HCT116 (cell line): ENCODE measurements around the gene ABTB2. TPM values are rescaled to one million over a fixed set of nuclear protein-coding genes. Genes with fewer than 3 reads are reported as not detected.

ENCODE experiments used
- ATAC-seq: fragments of 200-7000 bp; cut with Tn5 transposase; 2 replicates; pipeline ENCODE4 v1.9.1; 2020; ENCODE audit warnings: mild to moderate bottlenecking, moderate library complexity
- BruUV-seq: library from RNA; stranded (reverse); fragments of 400-500 nt; replicated peaks from 2 replicates; lab custom pipeline; 2021; lab: Mats Ljungman, UMichigan
- CTCF ChIA-PET: fragments of 300-600 bp; sonication (Branson Sonifier 250); formaldehyde crosslinking; loops from one replicate; lab custom pipeline; 2021; ENCODE audit warnings: antibody characterized with exemption; lab: Charles Lee
- POLR2A ChIA-PET: fragments of 300-600, 350-600 bp; sonication (Branson Sonifier 250); formaldehyde crosslinking; loops from one replicate; lab custom pipeline; 2021; ENCODE audit warnings: antibody characterized with exemption; lab: Charles Lee
- RAD21 ChIA-PET, 2 experiments: fragments of 300-600 bp; sonication (Branson Sonifier 250); formaldehyde crosslinking; loops; one replicate each; lab custom pipeline; 2023; ENCODE audit warnings: low total read pairs in 2 of 2; ENCODE audit not compliant: uncharacterized antibody in 2 of 2, unreplicated experiment in 2 of 2, low non-redundant PET in 1 of 2; lab: Charles Lee
- DNase-seq: peaks from one replicate; pipeline ENCODE4 v3.0.0-alpha.2; 2010; ENCODE audit warnings: low read depth, low spot score
- H2AFZ ChIP-seq: fragments of 200-600 bp; shearing (Covaris generic), sonication (generic); 2 replicates; pipeline ENCODE4 v1.6.1; 2017; ENCODE audit warnings: low read depth, mixed run types, mixed read lengths, antibody characterized with exemption, low read length; ENCODE audit not compliant: poor library complexity, severe bottlenecking
- H3K27ac ChIP-seq: 2 replicates; pipeline ENCODE4 v1.5.1; 2012; ENCODE audit warnings: low read depth, low read length
- H3K27me3 ChIP-seq: fragments of 200-600 bp; sonication (generic); 2 replicates; pipeline ENCODE4 v1.6.1; 2016; ENCODE audit warnings: mixed run types, low read length, mixed read lengths; ENCODE audit not compliant: insufficient read depth
- H3K36me3 ChIP-seq, 2 experiments: fragments of 200-500 bp in 1 of 2; fragments of 200-600 bp in 1 of 2; sonication (Bioruptor generic) in 1 of 2; sonication (generic) in 1 of 2; 2 replicates each; pipeline versions ENCODE4 v1.5.1 to v1.6.1; 2014 to 2016; ENCODE audit warnings: low read length in 2 of 2, inconsistent platforms in 1 of 2, mixed read lengths in 1 of 2, mixed run types in 1 of 2; ENCODE audit not compliant: insufficient read depth in 2 of 2, control insufficient read depth in 1 of 2
- H3K4me1 ChIP-seq, 2 experiments: fragments of 200-600 bp in 1 of 2; sonication (generic) in 1 of 2; 2 replicates each; pipeline versions ENCODE4 v1.5.1 to v1.6.1; 2012 to 2017; ENCODE audit warnings: low read length in 2 of 2, inconsistent platforms in 1 of 2, mild to moderate bottlenecking in 1 of 2, mixed read lengths in 1 of 2, mixed run types in 1 of 2, moderate library complexity in 1 of 2; ENCODE audit not compliant: insufficient read depth in 2 of 2, control insufficient read depth in 1 of 2
- H3K4me2 ChIP-seq: fragments of 200-600 bp; sonication (generic); 2 replicates; pipeline ENCODE4 v1.6.1; 2017; ENCODE audit warnings: mixed run types, low read length, mixed read lengths
- H3K4me3 ChIP-seq, 2 experiments: fragments of 200-600 bp in 1 of 2; sonication (generic) in 1 of 2; replicated peaks in 1 of 2; 2 replicates each; pipeline ENCODE4 v1.5.1; 2011 to 2016; ENCODE audit warnings: low read length in 2 of 2, control low read depth in 1 of 2, low read depth in 1 of 2, mild to moderate bottlenecking in 1 of 2, mixed read lengths in 1 of 2, mixed run types in 1 of 2
- H3K79me2 ChIP-seq: fragments of 200-600 bp; sonication (generic); 2 replicates; pipeline ENCODE4 v1.6.1; 2017; ENCODE audit warnings: mild to moderate bottlenecking, mixed run types, low read length, moderate library complexity, mixed read lengths; ENCODE audit not compliant: insufficient read depth
- H3K9ac ChIP-seq: fragments of 200-600 bp; sonication (generic); 2 replicates; pipeline ENCODE4 v1.6.1; 2016; ENCODE audit warnings: low read length, mixed read lengths
- H3K9me2 ChIP-seq: fragments of 200-600 bp; sonication (generic), shearing (Covaris generic); 2 replicates; pipeline ENCODE4 v1.6.1; 2017; ENCODE audit warnings: mixed run types, mild to moderate bottlenecking, moderate library complexity; ENCODE audit not compliant: insufficient read depth
- H3K9me3 ChIP-seq, 2 experiments: fragments of 200-500 bp in 1 of 2; fragments of 200-600 bp in 1 of 2; sonication (Bioruptor generic) in 1 of 2; sonication (generic) in 1 of 2; 2 replicates each; pipeline ENCODE4 v1.6.1; 2014 to 2017; ENCODE audit warnings: low read length in 2 of 2, mixed read lengths in 2 of 2, inconsistent platforms in 1 of 2, low read depth in 1 of 2, mild to moderate bottlenecking in 1 of 2, mixed run types in 1 of 2, moderate library complexity in 1 of 2; ENCODE audit not compliant: control insufficient read depth in 1 of 2, insufficient read depth in 1 of 2
- H4K20me1 ChIP-seq: fragments of 200-600 bp; sonication (generic), shearing (Covaris generic); 2 replicates; pipeline ENCODE4 v1.6.1; 2017; ENCODE audit warnings: mixed run types, mild to moderate bottlenecking, moderate library complexity; ENCODE audit not compliant: insufficient read depth
- CEBPB ChIP-seq: IDR thresholded peaks from 2 replicates; pipeline ENCODE4 v1.6.1; 2012; ENCODE audit warnings: low read depth
- EZH2 ChIP-seq: fragments of 200-600 bp; sonication (generic); IDR thresholded peaks from 2 replicates; pipeline ENCODE4 v1.6.1; 2017; ENCODE audit warnings: antibody characterized with exemption, mixed run types
- POLR2AphosphoS5 ChIP-seq: IDR thresholded peaks from 2 replicates; pipeline ENCODE4 v1.6.1; 2011; ENCODE audit warnings: mild to moderate bottlenecking, low read depth, low read length, moderate library complexity
- SIN3A ChIP-seq: IDR thresholded peaks from 2 replicates; pipeline ENCODE4 v1.6.1; 2012; ENCODE audit warnings: low read depth
- SP1 ChIP-seq: IDR thresholded peaks from 2 replicates; pipeline ENCODE4 v1.6.1; 2012; ENCODE audit warnings: low read depth
- SRF ChIP-seq: IDR thresholded peaks from 2 replicates; pipeline ENCODE4 v1.6.1; 2012; ENCODE audit warnings: low read depth
- TCF7L2 ChIP-seq: IDR thresholded peaks from 2 replicates; pipeline ENCODE4 v1.7.0; 2011; ENCODE audit warnings: borderline replicate concordance, inconsistent platforms; ENCODE audit not compliant: insufficient read depth, insufficient read length; ENCODE audit errors: extremely low read depth
- YY1 ChIP-seq: IDR thresholded peaks from 2 replicates; pipeline ENCODE4 v1.6.1; 2011; ENCODE audit warnings: low read length, low read depth, moderate library complexity, mild to moderate bottlenecking; ENCODE audit not compliant: insufficient replicate concordance; ENCODE audit errors: extremely low read depth
- intact Hi-C: fragments of 100-400 bp; cut with micrococcal nuclease; formaldehyde crosslinking; loops from 2 replicates; pipeline ENCODE4 v1.10.0; 2022
- total RNA-seq: library from RNA; stranded (reverse); gene quantifications from one replicate; pipeline ENCODE4 v1.2.1, GENCODE V29; 2021; ENCODE audit not compliant: unreplicated experiment
- TF ChIP-seq, protein P1 (sequence below): IDR thresholded peaks from 2 replicates; pipeline ENCODE4 v1.6.1; 2012; ENCODE audit warnings: low read depth
- TF ChIP-seq, protein P2 (sequence below): IDR thresholded peaks from 2 replicates; pipeline ENCODE4 v1.6.1; 2011; ENCODE audit warnings: mild to moderate bottlenecking, low read length, moderate library complexity; ENCODE audit not compliant: insufficient replicate concordance; ENCODE audit errors: extremely low read depth
- TF ChIP-seq, protein P3 (sequence below): IDR thresholded peaks from 2 replicates; pipeline ENCODE4 v1.6.1; 2012

Gene ABTB2
- total RNA-seq, 1 experiment from 2014 or later = 6.8 TPM

DNA sequence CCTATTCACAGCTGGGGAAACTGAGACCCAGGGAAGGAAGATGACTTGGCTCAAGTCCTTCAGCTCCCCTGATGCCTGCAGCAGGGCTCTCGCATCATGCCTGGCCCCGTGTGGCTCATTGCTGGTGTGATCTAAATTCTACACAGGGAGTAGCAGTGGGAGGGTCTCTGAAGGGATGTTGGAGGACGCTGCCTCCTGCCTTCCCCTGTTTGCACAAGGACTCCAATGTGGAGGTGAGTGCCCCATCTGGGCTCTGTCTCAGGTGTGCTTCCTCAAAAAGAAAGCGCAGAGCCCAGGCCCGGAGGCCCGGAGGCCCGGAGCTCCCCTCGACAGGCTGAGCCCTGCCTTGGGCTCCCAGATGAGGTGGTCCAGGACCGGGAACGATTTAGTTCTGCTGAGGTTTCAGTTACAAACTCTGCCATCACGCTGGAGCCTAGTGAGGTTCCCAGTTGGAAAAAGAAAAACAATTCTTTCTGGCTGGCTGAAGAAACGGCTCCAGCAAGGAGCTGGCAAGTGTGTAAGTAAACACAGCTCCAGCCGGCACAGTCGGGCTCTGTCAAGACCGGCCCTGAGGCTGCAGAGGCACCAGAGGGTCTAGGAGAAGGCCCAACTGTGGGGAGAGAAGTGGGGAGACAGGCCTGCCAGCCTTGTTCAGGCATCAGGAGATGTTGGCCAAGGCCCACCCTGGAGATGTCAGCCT is 202.6 kb downstream of the ABTB2 start:
- peaks cover 5% of the 10 kb centered on the region; the same call in 1 of the 2 replicates for H3K79me2 ChIP-seq
- no peaks in the 10 kb centered on the region for H4K20me1 ChIP-seq
- no peaks in the 10 kb centered on the region for H3K4me1 ChIP-seq
- H3K4me3 ChIP-seq = no peak overlapping the region
- ChIA-PET RAD21 (no interaction called here), POLR2A (no interaction called here), CTCF (interaction anchor here (1.2 kb wide), 1 partner anchor 20 kb away, joined by 3 read pairs; no protein-coding TSS in a partner anchor)
- H2AFZ ChIP-seq = no peak overlapping the region
- H3K36me3 ChIP-seq = peaks cover 11 to 15% of the 10 kb centered on the region in 2 experiments; a peak in 3 of 4 replicates
- H3K27ac ChIP-seq = no peak overlapping the region
- H3K9ac ChIP-seq = no peak overlapping the region
- no peaks in the 10 kb centered on the region for H3K27me3 ChIP-seq
- no peak for DNase-seq
- no peaks in the 10 kb centered on the region for H3K9me2 ChIP-seq
- no peak for TF ChIP-seq SP1
- TF ChIP-seq, all 23 proteins: peak for 0
- no peak for ATAC-seq
- Histone ChIP-seq H3K9me3 (no peaks in the 10 kb centered on the region), H3K4me2 (no peak overlapping the region)
- BruUV-seq = no TSS peak
- intact Hi-C loops = no loop called here

DNA sequence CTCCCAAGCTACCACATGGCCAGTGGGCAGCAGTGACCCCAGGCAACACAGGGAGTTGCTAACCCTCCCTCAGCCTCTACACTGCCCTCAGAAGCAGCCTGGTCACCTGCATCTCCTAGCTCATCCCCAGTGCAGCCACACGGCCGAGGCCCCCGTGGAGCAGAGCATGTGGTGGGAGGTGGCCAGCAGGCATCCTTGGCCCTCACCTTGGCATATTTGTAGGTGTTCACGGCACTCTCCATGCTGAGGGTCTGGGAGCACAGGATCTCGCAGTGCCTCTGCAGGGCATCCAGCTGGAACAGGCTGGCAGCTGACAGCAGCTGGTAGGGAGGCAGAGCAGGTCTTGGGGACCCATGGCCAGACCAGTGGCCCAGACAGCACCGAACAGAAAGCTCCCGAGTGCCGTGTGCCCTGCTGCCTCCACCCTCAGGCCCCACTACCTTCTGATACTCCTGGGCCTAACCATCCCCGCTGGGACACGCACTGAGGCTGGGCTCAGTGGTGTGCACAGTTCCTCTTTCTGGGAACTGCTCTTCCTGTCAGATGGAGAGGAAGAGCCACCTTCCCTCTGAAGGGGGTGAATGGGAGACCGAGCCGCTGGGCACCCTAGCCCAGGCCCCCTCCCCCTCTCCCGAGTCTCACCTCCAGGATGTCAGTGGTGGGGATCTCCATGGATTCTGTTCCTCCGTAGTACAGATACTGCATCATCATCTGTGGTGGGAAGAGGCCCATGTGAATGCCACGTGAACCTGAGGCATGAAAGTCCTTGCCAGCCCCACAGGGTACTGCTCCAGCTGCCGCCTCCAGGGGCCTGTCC is 203.5 kb downstream of the ABTB2 start:
- Histone ChIP-seq H3K9me2 (no peaks in the 10 kb centered on the region), H3K4me1 (no peaks in the 10 kb centered on the region), H3K27me3 (no peaks in the 10 kb centered on the region), H4K20me1 (no peaks in the 10 kb centered on the region), H3K9me3 (no peaks in the 10 kb centered on the region), H2AFZ (no peak overlapping the region), H3K27ac (no peak overlapping the region), H3K4me3 (no peak overlapping the region), H3K79me2 (peaks cover 5% of the 10 kb centered on the region; the same call in 1 of the 2 replicates), H3K4me2 (no peak overlapping the region), H3K9ac (no peak overlapping the region), H3K36me3 (peaks cover 11 to 16% of the 10 kb centered on the region in 2 experiments; a peak in 3 of 4 replicates)
- ChIA-PET RAD21 (no interaction called here), POLR2A (no interaction called here), CTCF (no interaction called here)
- no TSS peak for BruUV-seq
- intact Hi-C loops = no loop called here
- no peak for DNase-seq
- ATAC-seq = no peak
- no peak for TF ChIP-seq EZH2
- no peak for TF ChIP-seq TCF7L2
- no peak for TF ChIP-seq SIN3A
- TF ChIP-seq, protein P1, sequence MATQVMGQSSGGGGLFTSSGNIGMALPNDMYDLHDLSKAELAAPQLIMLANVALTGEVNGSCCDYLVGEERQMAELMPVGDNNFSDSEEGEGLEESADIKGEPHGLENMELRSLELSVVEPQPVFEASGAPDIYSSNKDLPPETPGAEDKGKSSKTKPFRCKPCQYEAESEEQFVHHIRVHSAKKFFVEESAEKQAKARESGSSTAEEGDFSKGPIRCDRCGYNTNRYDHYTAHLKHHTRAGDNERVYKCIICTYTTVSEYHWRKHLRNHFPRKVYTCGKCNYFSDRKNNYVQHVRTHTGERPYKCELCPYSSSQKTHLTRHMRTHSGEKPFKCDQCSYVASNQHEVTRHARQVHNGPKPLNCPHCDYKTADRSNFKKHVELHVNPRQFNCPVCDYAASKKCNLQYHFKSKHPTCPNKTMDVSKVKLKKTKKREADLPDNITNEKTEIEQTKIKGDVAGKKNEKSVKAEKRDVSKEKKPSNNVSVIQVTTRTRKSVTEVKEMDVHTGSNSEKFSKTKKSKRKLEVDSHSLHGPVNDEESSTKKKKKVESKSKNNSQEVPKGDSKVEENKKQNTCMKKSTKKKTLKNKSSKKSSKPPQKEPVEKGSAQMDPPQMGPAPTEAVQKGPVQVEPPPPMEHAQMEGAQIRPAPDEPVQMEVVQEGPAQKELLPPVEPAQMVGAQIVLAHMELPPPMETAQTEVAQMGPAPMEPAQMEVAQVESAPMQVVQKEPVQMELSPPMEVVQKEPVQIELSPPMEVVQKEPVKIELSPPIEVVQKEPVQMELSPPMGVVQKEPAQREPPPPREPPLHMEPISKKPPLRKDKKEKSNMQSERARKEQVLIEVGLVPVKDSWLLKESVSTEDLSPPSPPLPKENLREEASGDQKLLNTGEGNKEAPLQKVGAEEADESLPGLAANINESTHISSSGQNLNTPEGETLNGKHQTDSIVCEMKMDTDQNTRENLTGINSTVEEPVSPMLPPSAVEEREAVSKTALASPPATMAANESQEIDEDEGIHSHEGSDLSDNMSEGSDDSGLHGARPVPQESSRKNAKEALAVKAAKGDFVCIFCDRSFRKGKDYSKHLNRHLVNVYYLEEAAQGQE = no peak
- TF ChIP-seq, protein P2, sequence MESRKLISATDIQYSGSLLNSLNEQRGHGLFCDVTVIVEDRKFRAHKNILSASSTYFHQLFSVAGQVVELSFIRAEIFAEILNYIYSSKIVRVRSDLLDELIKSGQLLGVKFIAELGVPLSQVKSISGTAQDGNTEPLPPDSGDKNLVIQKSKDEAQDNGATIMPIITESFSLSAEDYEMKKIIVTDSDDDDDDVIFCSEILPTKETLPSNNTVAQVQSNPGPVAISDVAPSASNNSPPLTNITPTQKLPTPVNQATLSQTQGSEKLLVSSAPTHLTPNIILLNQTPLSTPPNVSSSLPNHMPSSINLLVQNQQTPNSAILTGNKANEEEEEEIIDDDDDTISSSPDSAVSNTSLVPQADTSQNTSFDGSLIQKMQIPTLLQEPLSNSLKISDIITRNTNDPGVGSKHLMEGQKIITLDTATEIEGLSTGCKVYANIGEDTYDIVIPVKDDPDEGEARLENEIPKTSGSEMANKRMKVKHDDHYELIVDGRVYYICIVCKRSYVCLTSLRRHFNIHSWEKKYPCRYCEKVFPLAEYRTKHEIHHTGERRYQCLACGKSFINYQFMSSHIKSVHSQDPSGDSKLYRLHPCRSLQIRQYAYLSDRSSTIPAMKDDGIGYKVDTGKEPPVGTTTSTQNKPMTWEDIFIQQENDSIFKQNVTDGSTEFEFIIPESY = no peak
- TF ChIP-seq POLR2AphosphoS5 = no peak
- no peak for TF ChIP-seq SRF
- no peak for TF ChIP-seq CEBPB
- no peak for TF ChIP-seq YY1
- TF ChIP-seq, protein P3, sequence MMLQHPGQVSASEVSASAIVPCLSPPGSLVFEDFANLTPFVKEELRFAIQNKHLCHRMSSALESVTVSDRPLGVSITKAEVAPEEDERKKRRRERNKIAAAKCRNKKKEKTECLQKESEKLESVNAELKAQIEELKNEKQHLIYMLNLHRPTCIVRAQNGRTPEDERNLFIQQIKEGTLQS = no peak
